HEK293T (cell line): Measurements from ENCODE around the gene TP53I11.

Source experiments
- ARNT ChIP-seq: fragments of 450-650 bp; IDR thresholded peaks from 2 replicates; pipeline ENCODE4 v1.6.1; 2017; ENCODE audit warnings: mild to moderate bottlenecking
- BHLHE40 ChIP-seq: fragments of 450-650 bp; IDR thresholded peaks from 2 replicates; pipeline ENCODE4 v1.6.1; 2016; ENCODE audit warnings: mild to moderate bottlenecking, moderate library complexity, borderline replicate concordance
- CTBP1 ChIP-seq: fragments of 450-650 bp; IDR thresholded peaks from 2 replicates; pipeline ENCODE4 v1.6.1; 2016; ENCODE audit warnings: borderline replicate concordance
- ELF4 ChIP-seq: fragments of 450-650 bp; IDR thresholded peaks from 2 replicates; pipeline ENCODE4 v1.6.1; 2017; ENCODE audit warnings: antibody characterized with exemption
- L3MBTL2 ChIP-seq: fragments of 450-650 bp; conservative IDR thresholded peaks from 2 replicates; pipeline ENCODE4 v1.6.1; 2016; ENCODE audit warnings: mild to moderate bottlenecking
- SP1 ChIP-seq: fragments of 450-650 bp; IDR thresholded peaks from 2 replicates; pipeline ENCODE4 v1.6.1; 2017
- SUZ12 ChIP-seq: fragments of 450-650 bp; IDR thresholded peaks from 2 replicates; pipeline ENCODE4 v1.6.1; 2016; ENCODE audit warnings: mild to moderate bottlenecking
- TARDBP ChIP-seq: fragments of 450-650 bp; IDR thresholded peaks from 2 replicates; pipeline ENCODE4 v1.6.1; 2016
- TF ChIP-seq, protein P1 (sequence below): fragments of 450-650 bp; IDR thresholded peaks from 2 replicates; pipeline ENCODE4 v1.6.1; 2016

DNA sequence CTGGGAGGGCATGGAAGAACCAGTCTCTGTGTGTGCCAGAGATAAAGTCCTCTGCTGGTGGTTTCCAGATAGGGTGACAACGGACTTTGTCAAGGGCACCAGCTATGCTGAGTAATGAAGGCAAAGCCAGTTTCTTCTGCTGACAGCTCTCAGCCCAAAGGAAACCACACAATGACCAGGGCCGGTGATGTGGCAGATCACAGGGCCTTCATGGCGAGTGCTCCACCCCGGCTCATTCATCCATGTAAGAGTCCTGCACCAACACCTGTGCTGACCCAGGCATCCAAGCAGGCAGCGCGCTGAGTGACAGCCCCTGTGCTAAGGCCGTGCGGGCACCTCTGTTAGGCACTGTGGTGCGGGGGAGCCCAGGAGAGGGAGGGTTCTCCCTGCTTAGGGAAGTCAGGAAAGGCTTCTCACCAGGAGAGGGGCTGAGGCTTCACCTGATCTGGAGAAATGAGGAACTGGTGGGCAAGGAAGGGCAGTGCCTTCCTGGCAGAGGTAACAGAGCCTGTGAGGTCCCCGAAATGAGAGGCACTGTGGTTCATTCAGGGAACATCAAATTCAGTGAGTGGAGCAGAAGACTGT, 33.8 kb downstream of the TP53I11 start:
- no peak for TF ChIP-seq ARNT
- TF ChIP-seq SUZ12 = no peak
- no peak for TF ChIP-seq ELF4
- no peak for TF ChIP-seq SP1
- TF ChIP-seq BHLHE40 = no peak
- no peak for TF ChIP-seq TARDBP
- TF ChIP-seq L3MBTL2 = no peak
- TF ChIP-seq CTBP1 = no peak
- TF ChIP-seq, protein P1, sequence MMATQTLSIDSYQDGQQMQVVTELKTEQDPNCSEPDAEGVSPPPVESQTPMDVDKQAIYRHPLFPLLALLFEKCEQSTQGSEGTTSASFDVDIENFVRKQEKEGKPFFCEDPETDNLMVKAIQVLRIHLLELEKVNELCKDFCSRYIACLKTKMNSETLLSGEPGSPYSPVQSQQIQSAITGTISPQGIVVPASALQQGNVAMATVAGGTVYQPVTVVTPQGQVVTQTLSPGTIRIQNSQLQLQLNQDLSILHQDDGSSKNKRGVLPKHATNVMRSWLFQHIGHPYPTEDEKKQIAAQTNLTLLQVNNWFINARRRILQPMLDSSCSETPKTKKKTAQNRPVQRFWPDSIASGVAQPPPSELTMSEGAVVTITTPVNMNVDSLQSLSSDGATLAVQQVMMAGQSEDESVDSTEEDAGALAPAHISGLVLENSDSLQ = no peak
